Ectodermal cell (in vitro differentiated cells): ENCODE measurements around the gene DMD.

Experiments
- H3K27ac ChIP-seq: 2 replicates; pipeline ENCODE4 v1.7.0; 2013; ENCODE audit warnings: mild to moderate bottlenecking, low read depth, low read length; ENCODE audit not compliant: insufficient read depth, poor library complexity, severe bottlenecking
- H3K27me3 ChIP-seq: 2 replicates; pipeline ENCODE4 v1.7.0; 2013; ENCODE audit warnings: mild to moderate bottlenecking, low read length; ENCODE audit not compliant: insufficient read depth, control insufficient read depth, poor library complexity, severe bottlenecking
- H3K36me3 ChIP-seq: one replicate; pipeline ENCODE4 v1.7.0; 2013; ENCODE audit warnings: low read length; ENCODE audit not compliant: control insufficient read depth, insufficient read depth
- H3K4me1 ChIP-seq: one replicate; pipeline ENCODE4 v1.7.0; 2013; ENCODE audit warnings: low read length; ENCODE audit not compliant: control insufficient read depth, insufficient read depth
- H3K4me3 ChIP-seq: 2 replicates; pipeline ENCODE4 v1.7.0; 2013; ENCODE audit warnings: low read depth, low read length, control low read depth; ENCODE audit not compliant: insufficient read depth
- H3K9me3 ChIP-seq: 2 replicates; pipeline ENCODE4 v1.7.0; 2013; ENCODE audit warnings: mild to moderate bottlenecking, low read length, moderate library complexity; ENCODE audit not compliant: control insufficient read depth
- whole genome bisulfite sequencing, 2 experiments: methylation state at CpG; one replicate each; pipeline ENCODE4 v1.1.7; 2013; ENCODE audit warnings: missing lambda C conversion rate in 2 of 2; 5-methylcytosine and 5-hydroxymethylcytosine counted together

Gene DMD

GRCh38 chrX:31851761-31852160, 1359.6 kb downstream of the DMD start:
- H3K9me3 ChIP-seq, result no peaks in the 10 kb centered on the region
- no peak overlapping the region for H3K4me3 ChIP-seq
- WGBS, 2 experiments, result no CpG with 5 or more reads among the region's 1 CpG
- no peaks in the 10 kb centered on the region for H3K27me3 ChIP-seq
- no peaks in the 10 kb centered on the region for H3K4me1 ChIP-seq
- H3K36me3 ChIP-seq, result no peaks in the 10 kb centered on the region
- no peak overlapping the region for H3K27ac ChIP-seq

DNA sequence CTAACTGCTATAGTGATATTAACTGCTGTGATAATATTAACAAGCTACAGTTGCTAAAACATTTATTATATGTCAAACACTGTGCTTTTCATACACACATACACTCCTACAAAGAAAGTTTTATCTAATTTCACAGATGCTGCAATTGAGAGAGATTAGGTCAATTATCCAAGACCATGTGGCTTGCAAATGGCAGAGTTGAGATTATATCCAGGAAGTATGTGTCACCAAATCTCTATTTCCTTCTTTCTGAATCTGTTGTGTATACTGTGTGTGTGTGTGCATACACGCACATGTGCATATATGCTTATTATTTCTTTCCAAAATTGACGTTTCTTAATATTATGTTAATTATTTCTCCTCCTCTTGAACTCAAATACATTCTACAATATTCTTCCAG, 1363.6 kb downstream of the DMD start:
- WGBS, 2 experiments, result no CpG with 5 or more reads among the region's 2 CpGs
- H3K9me3 ChIP-seq, result no peaks in the 10 kb centered on the region

GRCh38 chrX:31845003-31845402, 1366.3 kb downstream of the DMD start:
- Histone ChIP-seq H3K4me1 (no peaks in the 10 kb centered on the region), H3K27me3 (no peaks in the 10 kb centered on the region), H3K9me3 (no peaks in the 10 kb centered on the region), H3K4me3 (no peak overlapping the region), H3K27ac (no peak overlapping the region), H3K36me3 (no peaks in the 10 kb centered on the region)
- no CpG with 5 or more reads among the region's 1 CpG for WGBS, 2 experiments

More for the DNA sequence above, 1363.6 kb downstream of the DMD start:
- Histone ChIP-seq H3K36me3 (no peaks in the 10 kb centered on the region), H3K27ac (no peak overlapping the region), H3K4me1 (no peaks in the 10 kb centered on the region), H3K4me3 (no peak overlapping the region), H3K27me3 (no peaks in the 10 kb centered on the region)

GRCh38 chrX:31838617-31839016, 1372.7 kb downstream of the DMD start:
- Histone ChIP-seq H3K27ac (no peak overlapping the region), H3K9me3 (no peaks in the 10 kb centered on the region), H3K27me3 (no peaks in the 10 kb centered on the region), H3K4me3 (no peak overlapping the region), H3K36me3 (no peaks in the 10 kb centered on the region), H3K4me1 (no peaks in the 10 kb centered on the region)
- WGBS, 2 experiments, result 100% methylated on average over 1 of the region's 4 CpGs; no CpG with 5 or more reads in 1 of the 2 experiments

GRCh38 chrX:31837445-31838049, 1373.8 kb downstream of the DMD start:
- H3K4me3 ChIP-seq, result no peak overlapping the region
- H3K27me3 ChIP-seq, result no peaks in the 10 kb centered on the region
- no peaks in the 10 kb centered on the region for H3K9me3 ChIP-seq
- no peak overlapping the region for H3K27ac ChIP-seq
- H3K4me1 ChIP-seq, result no peaks in the 10 kb centered on the region
- H3K36me3 ChIP-seq, result no peaks in the 10 kb centered on the region
- 70 to 71% methylated on average over 6 of the region's 6 CpGs for WGBS, 2 experiments

DNA sequence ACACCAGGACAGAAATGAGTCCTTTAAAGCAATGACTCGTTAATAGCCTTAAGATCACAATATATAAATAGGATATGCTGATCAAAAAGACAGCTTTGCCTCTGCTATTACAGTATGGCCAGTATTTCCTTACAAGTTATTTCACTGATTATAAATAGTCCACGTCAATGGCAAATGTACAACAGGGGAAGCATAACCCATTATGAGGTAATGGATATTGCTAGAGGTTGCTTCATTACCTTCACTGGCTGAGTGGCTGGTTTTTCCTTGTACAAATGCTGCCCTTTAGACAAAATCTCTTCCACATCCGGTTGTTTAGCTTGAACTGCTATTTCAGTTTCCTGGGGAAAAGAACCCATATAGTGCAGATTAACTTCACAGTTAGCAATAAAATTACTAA, 1374.9 kb downstream of the DMD start:
- H3K36me3 ChIP-seq, result no peaks in the 10 kb centered on the region
- no peaks in the 10 kb centered on the region for H3K27me3 ChIP-seq
- H3K4me1 ChIP-seq, result no peaks in the 10 kb centered on the region
- H3K27ac ChIP-seq, result no peak overlapping the region
- WGBS, 2 experiments, result 100% methylated on average over 1 to 2 of the region's 3 CpGs
- H3K9me3 ChIP-seq, result no peaks in the 10 kb centered on the region
- H3K4me3 ChIP-seq, result no peak overlapping the region

DNA sequence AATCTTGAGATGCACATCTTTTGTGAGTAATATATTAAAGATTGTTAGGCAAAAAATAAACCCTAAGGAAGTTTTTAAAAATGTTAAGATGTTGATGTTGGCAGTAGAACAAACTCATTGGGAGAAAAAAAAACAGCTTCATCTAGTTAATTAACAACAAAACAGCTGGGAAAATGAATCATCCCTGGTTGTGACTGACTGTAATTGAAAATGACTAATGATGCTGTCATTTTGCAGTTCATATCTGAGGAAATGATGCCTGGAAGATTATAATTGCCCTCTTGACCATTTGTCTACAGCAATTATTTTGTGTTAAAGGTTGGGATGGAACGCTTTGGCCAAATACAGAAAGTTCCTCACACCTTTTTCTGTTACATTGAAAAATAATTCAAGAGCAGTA, 1379.1 kb downstream of the DMD start:
- Histone ChIP-seq H3K4me3 (no peak overlapping the region), H3K4me1 (no peaks in the 10 kb centered on the region), H3K9me3 (no peaks in the 10 kb centered on the region), H3K27ac (no peak overlapping the region), H3K27me3 (no peaks in the 10 kb centered on the region), H3K36me3 (no peaks in the 10 kb centered on the region)
- WGBS, 2 experiments, result no CpG with 5 or more reads among the region's 1 CpG

GRCh38 chrX:31820430-31821210, 1390.7 kb downstream of the DMD start:
- H3K27me3 ChIP-seq, result no peaks in the 10 kb centered on the region
- 95 to 97% methylated on average over 6 to 7 of the region's 7 CpGs for WGBS, 2 experiments

DNA sequence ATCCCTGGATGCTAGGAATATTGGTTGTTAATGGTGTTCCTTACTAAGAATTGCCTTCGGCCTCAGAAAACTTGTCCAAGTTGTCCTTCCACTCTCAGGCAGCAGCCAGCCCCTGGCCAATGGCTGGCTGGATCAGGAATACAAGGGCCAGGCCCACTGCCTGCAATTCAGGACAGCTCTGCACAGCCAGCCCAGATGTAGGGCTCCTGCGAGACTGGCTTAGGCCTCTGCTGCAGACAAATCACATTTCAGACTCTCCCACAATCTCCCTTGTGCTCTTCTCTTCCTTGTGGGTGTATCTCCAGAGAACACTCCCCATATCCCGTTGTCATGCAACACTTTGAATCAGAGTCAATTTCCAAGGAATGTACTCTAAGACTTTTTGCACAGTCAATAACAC, 1391.9 kb downstream of the DMD start:
- Histone ChIP-seq H3K27ac (no peak overlapping the region), H3K9me3 (no peaks in the 10 kb centered on the region), H3K4me3 (no peak overlapping the region), H3K4me1 (no peaks in the 10 kb centered on the region), H3K36me3 (no peaks in the 10 kb centered on the region), H3K27me3 (no peaks in the 10 kb centered on the region)
- 89 to 93% methylated on average over 3 of the region's 3 CpGs for WGBS, 2 experiments

More at GRCh38 chrX:31820430-31821210, 1390.7 kb downstream of the DMD start:
- Histone ChIP-seq H3K4me1 (no peaks in the 10 kb centered on the region), H3K4me3 (no peak overlapping the region), H3K9me3 (no peaks in the 10 kb centered on the region), H3K27ac (no peak overlapping the region), H3K36me3 (no peaks in the 10 kb centered on the region)

DNA sequence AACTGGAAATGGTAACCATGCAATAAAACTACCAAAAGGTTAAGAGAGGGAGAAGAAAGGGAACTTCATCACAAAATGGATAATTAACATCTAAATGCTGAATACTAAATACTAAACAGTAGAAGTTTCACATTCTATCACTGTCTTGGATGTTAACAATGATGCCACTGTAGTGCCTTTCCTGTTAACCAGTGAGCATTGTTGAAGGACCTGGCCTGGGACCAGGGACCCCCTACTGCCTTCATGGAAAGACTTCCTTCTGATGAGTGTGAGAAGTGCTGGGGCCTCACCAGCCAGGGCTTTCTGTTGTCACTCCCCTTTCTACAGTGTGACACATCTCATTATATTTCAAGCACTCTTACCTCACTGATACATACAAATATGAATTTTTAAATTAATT, 1400.2 kb downstream of the DMD start:
- Histone ChIP-seq H3K36me3 (no peaks in the 10 kb centered on the region), H3K27me3 (no peaks in the 10 kb centered on the region), H3K4me3 (no peak overlapping the region), H3K27ac (no peak overlapping the region), H3K9me3 (no peaks in the 10 kb centered on the region), H3K4me1 (peaks cover 5% of the 10 kb centered on the region)
